Esophagus squamous epithelium (tissue), 5 donors: Measurements from ENCODE around the gene ITGAL. TPM values are rescaled to one million over a fixed set of nuclear protein-coding genes. Genes with fewer than 3 reads are reported as not detected.

ENCODE experiments used
- DNase-seq: peaks from one replicate; lab custom pipeline; 2025; lab: John Stamatoyannopoulos, UW
- H3K27ac ChIP-seq, 4 donors: fragments of 200-600 bp; sonication (generic); one replicate each; pipeline ENCODE4 v1.5.1; 2016 to 2019; ENCODE audit warnings: mild to moderate bottlenecking in 1 of 4
- H3K27me3 ChIP-seq, 4 donors: fragments of 200-600 bp; sonication (generic); 1 replicate in 3 of 4; 2 replicates in 1 of 4; pipeline versions ENCODE4 v1.5.1 to v1.6.0; 2017 to 2021; ENCODE audit warnings: antibody characterized with exemption in 1 of 4
- H3K36me3 ChIP-seq, 3 donors: fragments of 200-600 bp; sonication (generic); one replicate each; pipeline ENCODE4 v1.5.1; 2016 to 2019
- H3K4me1 ChIP-seq, 3 donors: fragments of 200-600 bp; sonication (generic); one replicate each; pipeline ENCODE4 v1.5.1; 2017 to 2019
- H3K4me3 ChIP-seq, 4 donors: fragments of 200-600 bp; sonication (generic); 1 replicate in 3 of 4; 2 replicates in 1 of 4; pipeline ENCODE4 v1.5.1; 2016 to 2019; ENCODE audit warnings: mild to moderate bottlenecking in 2 of 4, moderate library complexity in 1 of 4
- H3K9me3 ChIP-seq, 3 donors: fragments of 200-600 bp; sonication (generic); one replicate each; pipeline ENCODE4 v1.5.1; 2016 to 2019
- CTCF ChIP-seq, 6 experiments: fragments of 450-650 bp in 4 of 6; fragments of 200-600 bp in 2 of 6; sonication (generic) in 2 of 6; IDR thresholded peaks; one replicate each; pipeline ENCODE4 v1.5.1; 2016 to 2019; ENCODE audit warnings: antibody characterized with exemption in 6 of 6, mild to moderate bottlenecking in 4 of 6, moderate library complexity in 4 of 6
- POLR2A ChIP-seq, 4 donors: fragments of 450-650 bp; IDR thresholded peaks; one replicate each; pipeline ENCODE4 v1.6.1; 2017; ENCODE audit warnings: antibody characterized with exemption in 4 of 4, mild to moderate bottlenecking in 4 of 4, moderate library complexity in 3 of 4
- WGBS, 2 donors: methylation state at CpG; one replicate each; pipeline ENCODE4 v1.1.5; 2018; 5-methylcytosine and 5-hydroxymethylcytosine counted together
- intact Hi-C: fragments of 100-400 bp; cut with DNase I; formaldehyde crosslinking; loops from one replicate; pipeline ENCODE4 v1.15.0; 2022
- total RNA-seq, 4 donors: library from RNA; depleted of rRNA; stranded (reverse); fragments of >200 nt; gene quantifications; one replicate each; pipeline ENCODE4 v1.1.0, GENCODE V29; 2016
- donor health status: DM: yes; HTN: yes; CAD: no.

ITGAL gene
- total RNA-seq = 1 to 10 TPM; 1.3 to 4.4 (median 2.4) TPM

GRCh38 chr16:30472328-30472942, at the start of gene ITGAL:
TSS of gene ITGAL (plus strand) at chr16:30472742. CDS start at chr16:30472838, 96 bp downstream.
- peak; percentile 31 for DNase-seq
- Histone ChIP-seq H3K4me3 (peak within 1 kb of the TSS in 3 of 4 donors; percentile 21 to 51 (median 30)), H3K27ac (peak within 1 kb of the TSS in 2 of 4 donors; percentile 54 to 57), H3K36me3 (no peaks in the 10 kb centered on the region), H3K9me3 (no peaks in the 10 kb centered on the region), H3K27me3 (peaks cover 0 to 36% (median 4%) of the 10 kb centered on the region in 4 donors), H3K4me1 (peaks cover 0 to 4% (median 3%) of the 10 kb centered on the region in 3 donors)
- intact Hi-C loops = no loop called here
- TF ChIP-seq POLR2A (IDR thresholded peaks at IDR 0.05) (peak in 1 of 4 donors; percentile 32), CTCF (IDR thresholded peaks at IDR 0.05) (no peak)
- 59 to 71% methylated on average over 5 to 6 of the region's 8 CpGs for WGBS, 2 donors

- TF ChIP-seq POLR2A (IDR thresholded peaks at IDR 0.05) (no peak), CTCF (IDR thresholded peaks at IDR 0.05) (no peak)
- WGBS, 2 donors = 87 to 88% methylated on average over 4 of the region's 4 CpGs
- intact Hi-C loops = no loop called here
- Histone ChIP-seq H3K9me3 (no peaks in the 10 kb centered on the region), H3K36me3 (peaks cover 0 to 52% (median 16%) of the 10 kb centered on the region in 3 donors), H3K4me1 (peaks cover 12 to 33% (median 17%) of the 10 kb centered on the region in 3 donors), H3K4me3 (no peak overlapping the region), H3K27ac (no peak overlapping the region), H3K27me3 (no peaks in the 10 kb centered on the region)
- no peak for DNase-seq
Measured at GRCh38 chr16:30428055-30428454, 44.5 kb upstream of the ITGAL start.

GRCh38 chr16:30429418-30429677, 43.2 kb upstream of the ITGAL start:
- 3 to 4% methylated on average over 10 of the region's 11 CpGs for WGBS, 2 donors
- peak overlapping the region; percentile 52 to 77 (median 76) for H3K4me3 ChIP-seq
- peak overlapping the region; percentile 83 to 91 (median 86) for H3K27ac ChIP-seq
- peaks cover 12 to 33% (median 17%) of the 10 kb centered on the region in 3 donors for H3K4me1 ChIP-seq
- H3K27me3 ChIP-seq = no peaks in the 10 kb centered on the region
- H3K9me3 ChIP-seq = no peaks in the 10 kb centered on the region
- TF ChIP-seq CTCF (IDR thresholded peaks at IDR 0.05) = no peak
- intact Hi-C loops = no loop called here
- DNase-seq = no peak
- peaks cover 0 to 39% (median 5%) of the 10 kb centered on the region in 3 donors for H3K36me3 ChIP-seq

- TF ChIP-seq CTCF (IDR thresholded peaks at IDR 0.05) = peak; percentile 61 to 97 (median 92)
- peak in 2 of 4 donors; percentile 13 to 20 for TF ChIP-seq POLR2A (IDR thresholded peaks at IDR 0.05)
- Histone ChIP-seq H3K36me3 (peaks cover 0 to 34% (median 5%) of the 10 kb centered on the region in 3 donors), H3K4me3 (peak within 1 kb of the TSS; percentile 52 to 77 (median 76)), H3K4me1 (peaks cover 12 to 33% (median 17%) of the 10 kb centered on the region in 3 donors), H3K27me3 (no peaks in the 10 kb centered on the region), H3K27ac (peak within 1 kb of the TSS; percentile 83 to 91 (median 86)), H3K9me3 (no peaks in the 10 kb centered on the region)
- 0 to 1% methylated on average over 8 to 14 of the region's 49 CpGs for WGBS, 2 donors
- DNase-seq = peak; percentile 80
- intact Hi-C loops = loop anchor here (10.0 kb wide), 1 partner anchor 205 kb away; no protein-coding TSS in a partner anchor
Measured at GRCh38 chr16:30429678-30430427, 42.7 kb upstream of the ITGAL start, which contains the start of gene DCTPP1. TSS of gene DCTPP1 (minus strand) at chr16:30430030. CDS start at chr16:30429980, 50 bp downstream.
